Testis (tissue), 2 donors: ENCODE results near the gene PABPC1L2A.

Experiments
- CTCF ChIP-seq, 3 experiments: fragments of 450-650 bp in 2 of 3; fragments of 200-600 bp in 1 of 3; sonication (generic) in 1 of 3; IDR thresholded peaks; one replicate each; pipeline ENCODE4 v1.5.1; 2016 to 2019; ENCODE audit warnings: antibody characterized with exemption in 3 of 3, mild to moderate bottlenecking in 2 of 3, moderate library complexity in 1 of 3
- POLR2A ChIP-seq: fragments of 450-650 bp; IDR thresholded peaks from one replicate; pipeline ENCODE4 v1.6.1; 2017; ENCODE audit warnings: antibody characterized with exemption, mild to moderate bottlenecking, moderate library complexity

GRCh38 chrX:73076838-73077237 lies 2.5 kb downstream of the PABPC1L2A start:
- TF ChIP-seq POLR2A = no peak
- no peak for TF ChIP-seq CTCF (IDR thresholded peaks at IDR 0.05)
